Gastroesophageal sphincter (tissue), 3 donors: ENCODE data around the gene MSMB.

Experiments used
- POLR2A ChIP-seq, 2 donors: fragments of 450-650 bp; IDR thresholded peaks; one replicate each; pipeline ENCODE4 v1.6.1; 2017; ENCODE audit warnings: antibody characterized with exemption in 2 of 2, mild to moderate bottlenecking in 2 of 2, moderate library complexity in 1 of 2
- TF ChIP-seq, protein P1 (sequence below), 4 experiments: fragments of 200-600 bp in 2 of 4; fragments of 450-650 bp in 2 of 4; sonication (generic) in 1 of 4; IDR thresholded peaks; one replicate each; pipeline ENCODE4 v1.5.1; 2017 to 2019; ENCODE audit warnings: antibody characterized with exemption in 4 of 4, mild to moderate bottlenecking in 2 of 4, moderate library complexity in 2 of 4

DNA sequence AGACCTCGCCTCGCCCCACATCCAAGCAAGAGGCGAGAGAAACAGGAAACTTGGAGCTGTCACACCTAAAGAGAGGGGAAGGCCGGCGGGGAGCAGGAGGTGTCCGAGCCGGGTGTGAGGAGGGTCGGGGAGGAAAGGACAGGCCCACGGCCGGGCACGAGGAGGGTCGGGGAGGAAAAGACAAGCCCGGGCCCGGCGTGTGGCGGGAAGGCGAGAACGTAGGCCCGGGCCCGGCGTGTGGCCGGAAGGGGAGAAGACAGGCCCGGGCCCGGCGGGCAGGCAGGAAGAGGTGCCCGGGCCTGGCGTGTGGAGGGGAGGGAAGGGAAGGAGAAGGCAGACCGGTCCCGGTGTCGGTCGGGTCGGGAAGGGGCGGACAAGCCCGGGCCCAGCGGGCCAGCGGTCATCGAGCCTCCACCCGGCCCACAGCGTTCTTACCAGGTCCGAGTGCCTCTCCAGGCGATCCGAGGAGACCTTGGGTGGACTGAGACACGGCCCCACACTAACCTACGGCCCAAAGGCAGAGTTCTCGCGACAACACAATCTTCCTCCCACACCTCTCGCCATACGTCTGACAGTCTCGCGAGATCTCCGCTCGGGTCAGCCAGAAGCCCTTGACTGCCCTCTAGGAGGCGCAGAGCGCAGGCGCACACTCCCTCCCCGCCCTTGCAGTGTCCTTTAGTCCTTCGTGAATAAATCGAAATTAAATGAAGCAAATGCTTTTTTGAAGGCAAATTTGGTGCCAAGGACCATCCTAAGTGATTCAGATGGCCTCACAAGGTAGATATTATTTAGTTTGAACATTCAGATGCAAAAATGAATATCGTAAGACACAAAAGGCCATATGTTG, 15.8 kb downstream of the MSMB start, which contains the start of gene NCOA4:
- TF ChIP-seq, protein P1, sequence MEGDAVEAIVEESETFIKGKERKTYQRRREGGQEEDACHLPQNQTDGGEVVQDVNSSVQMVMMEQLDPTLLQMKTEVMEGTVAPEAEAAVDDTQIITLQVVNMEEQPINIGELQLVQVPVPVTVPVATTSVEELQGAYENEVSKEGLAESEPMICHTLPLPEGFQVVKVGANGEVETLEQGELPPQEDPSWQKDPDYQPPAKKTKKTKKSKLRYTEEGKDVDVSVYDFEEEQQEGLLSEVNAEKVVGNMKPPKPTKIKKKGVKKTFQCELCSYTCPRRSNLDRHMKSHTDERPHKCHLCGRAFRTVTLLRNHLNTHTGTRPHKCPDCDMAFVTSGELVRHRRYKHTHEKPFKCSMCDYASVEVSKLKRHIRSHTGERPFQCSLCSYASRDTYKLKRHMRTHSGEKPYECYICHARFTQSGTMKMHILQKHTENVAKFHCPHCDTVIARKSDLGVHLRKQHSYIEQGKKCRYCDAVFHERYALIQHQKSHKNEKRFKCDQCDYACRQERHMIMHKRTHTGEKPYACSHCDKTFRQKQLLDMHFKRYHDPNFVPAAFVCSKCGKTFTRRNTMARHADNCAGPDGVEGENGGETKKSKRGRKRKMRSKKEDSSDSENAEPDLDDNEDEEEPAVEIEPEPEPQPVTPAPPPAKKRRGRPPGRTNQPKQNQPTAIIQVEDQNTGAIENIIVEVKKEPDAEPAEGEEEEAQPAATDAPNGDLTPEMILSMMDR (IDR thresholded peaks at IDR 0.05), result peak; percentile 71 to 82 (median 75)
- TF ChIP-seq POLR2A (IDR thresholded peaks at IDR 0.05), result peak; percentile 53
